GM12875 (cell line): ENCODE data around the gene RIC3.

ENCODE experiments used
- H3K4me3 ChIP-seq: one replicate; pipeline ENCODE4 v1.5.1; 2011; ENCODE audit warnings: low read depth, low read length, control low read depth
- TF ChIP-seq, protein P1 (sequence below): IDR thresholded peaks from 2 replicates; pipeline ENCODE4 v1.5.1; 2011; ENCODE audit warnings: low read depth, mild to moderate bottlenecking, control low read depth, inconsistent platforms, low read length, moderate library complexity, borderline replicate concordance; ENCODE audit not compliant: insufficient read depth

The RIC3 gene

DNA sequence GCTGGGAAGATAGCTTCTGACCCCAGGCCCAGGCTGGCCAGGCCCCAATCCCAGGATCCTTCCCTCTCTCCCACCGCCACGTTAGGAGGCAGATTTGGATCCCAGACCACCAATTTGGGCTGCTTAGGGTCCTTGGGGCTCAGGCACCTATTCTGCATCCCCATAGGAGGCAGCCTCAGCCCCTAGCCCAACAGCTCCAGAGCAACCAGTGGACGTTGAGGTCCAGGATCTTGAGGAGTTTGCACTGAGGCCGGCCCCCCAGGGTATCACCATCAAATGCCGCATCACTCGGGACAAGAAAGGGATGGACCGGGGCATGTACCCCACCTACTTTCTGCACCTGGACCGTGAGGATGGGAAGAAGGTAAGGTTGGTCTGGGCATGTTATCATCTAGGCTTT, 71.8 kb downstream of the RIC3 start:
- H3K4me3 ChIP-seq = no peak overlapping the region
- TF ChIP-seq, protein P1, sequence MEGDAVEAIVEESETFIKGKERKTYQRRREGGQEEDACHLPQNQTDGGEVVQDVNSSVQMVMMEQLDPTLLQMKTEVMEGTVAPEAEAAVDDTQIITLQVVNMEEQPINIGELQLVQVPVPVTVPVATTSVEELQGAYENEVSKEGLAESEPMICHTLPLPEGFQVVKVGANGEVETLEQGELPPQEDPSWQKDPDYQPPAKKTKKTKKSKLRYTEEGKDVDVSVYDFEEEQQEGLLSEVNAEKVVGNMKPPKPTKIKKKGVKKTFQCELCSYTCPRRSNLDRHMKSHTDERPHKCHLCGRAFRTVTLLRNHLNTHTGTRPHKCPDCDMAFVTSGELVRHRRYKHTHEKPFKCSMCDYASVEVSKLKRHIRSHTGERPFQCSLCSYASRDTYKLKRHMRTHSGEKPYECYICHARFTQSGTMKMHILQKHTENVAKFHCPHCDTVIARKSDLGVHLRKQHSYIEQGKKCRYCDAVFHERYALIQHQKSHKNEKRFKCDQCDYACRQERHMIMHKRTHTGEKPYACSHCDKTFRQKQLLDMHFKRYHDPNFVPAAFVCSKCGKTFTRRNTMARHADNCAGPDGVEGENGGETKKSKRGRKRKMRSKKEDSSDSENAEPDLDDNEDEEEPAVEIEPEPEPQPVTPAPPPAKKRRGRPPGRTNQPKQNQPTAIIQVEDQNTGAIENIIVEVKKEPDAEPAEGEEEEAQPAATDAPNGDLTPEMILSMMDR = no peak

GRCh38 chr11:8096575-8096974, 72.2 kb downstream of the RIC3 start:
- TF ChIP-seq, protein P1 = no peak
- no peak overlapping the region for H3K4me3 ChIP-seq

DNA sequence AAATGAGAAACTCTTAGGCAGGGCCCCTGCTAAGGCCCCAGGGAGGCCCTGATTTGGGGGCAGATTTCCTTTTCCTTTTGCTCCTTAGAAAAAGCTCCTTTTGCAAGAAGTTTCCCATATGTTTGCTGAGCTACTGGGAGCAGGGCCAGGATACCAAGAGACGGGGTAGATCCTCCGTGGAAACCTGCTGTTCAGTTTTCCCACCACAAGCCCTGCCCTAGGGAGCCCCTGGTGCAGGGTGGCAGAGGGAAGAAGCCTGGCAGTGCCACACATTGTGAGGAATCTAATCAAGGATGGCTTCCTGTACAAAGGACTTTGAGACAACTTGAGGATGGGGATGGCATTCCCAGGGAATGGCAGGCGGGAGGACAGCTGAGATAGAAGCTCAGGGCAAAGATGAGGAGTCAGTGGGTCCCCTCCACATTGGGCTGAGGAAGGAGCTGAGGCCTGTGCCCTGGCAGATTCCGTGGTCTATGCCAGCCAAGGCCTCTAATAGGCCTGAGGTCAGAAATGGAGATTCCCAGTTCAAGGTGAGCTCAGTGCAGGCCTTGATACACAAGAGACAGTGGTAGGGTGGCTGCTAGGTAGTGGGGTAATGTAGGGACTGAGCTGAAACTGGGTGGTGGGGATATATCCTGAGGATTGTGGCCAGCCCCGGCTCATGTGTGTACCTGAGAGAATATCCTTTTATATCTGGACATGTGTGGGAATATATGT, 72.9 kb downstream of the RIC3 start:
- TF ChIP-seq, protein P1 = no peak

DNA sequence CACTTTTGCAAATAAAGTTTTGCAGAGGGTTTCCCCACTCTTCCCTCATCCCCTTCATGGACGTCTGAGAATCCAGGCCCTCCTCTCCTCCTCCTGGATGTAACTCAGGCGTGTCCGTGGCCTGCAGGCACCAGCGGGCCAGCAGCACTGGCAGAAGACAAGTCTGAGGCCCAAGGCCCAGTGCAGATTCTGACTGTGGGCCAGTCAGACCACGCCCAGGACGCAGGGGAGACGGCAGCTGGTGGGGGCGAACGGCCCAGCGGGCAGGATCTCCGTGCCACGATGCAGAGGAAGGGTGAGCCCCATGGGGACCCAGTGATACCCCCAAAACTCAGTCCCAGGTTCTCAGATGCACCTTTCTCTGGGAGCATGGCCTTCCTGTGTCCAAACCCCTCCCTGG, 73.5 kb downstream of the RIC3 start:
- no peak overlapping the region for H3K4me3 ChIP-seq
- TF ChIP-seq, protein P1 = no peak

More for the DNA sequence above, 72.9 kb downstream of the RIC3 start:
- no peak overlapping the region for H3K4me3 ChIP-seq

- TF ChIP-seq, protein P1 = no peak
- H3K4me3 ChIP-seq = no peak overlapping the region
Observed at GRCh38 chr11:8094656-8095055, 74.2 kb downstream of the RIC3 start.

DNA sequence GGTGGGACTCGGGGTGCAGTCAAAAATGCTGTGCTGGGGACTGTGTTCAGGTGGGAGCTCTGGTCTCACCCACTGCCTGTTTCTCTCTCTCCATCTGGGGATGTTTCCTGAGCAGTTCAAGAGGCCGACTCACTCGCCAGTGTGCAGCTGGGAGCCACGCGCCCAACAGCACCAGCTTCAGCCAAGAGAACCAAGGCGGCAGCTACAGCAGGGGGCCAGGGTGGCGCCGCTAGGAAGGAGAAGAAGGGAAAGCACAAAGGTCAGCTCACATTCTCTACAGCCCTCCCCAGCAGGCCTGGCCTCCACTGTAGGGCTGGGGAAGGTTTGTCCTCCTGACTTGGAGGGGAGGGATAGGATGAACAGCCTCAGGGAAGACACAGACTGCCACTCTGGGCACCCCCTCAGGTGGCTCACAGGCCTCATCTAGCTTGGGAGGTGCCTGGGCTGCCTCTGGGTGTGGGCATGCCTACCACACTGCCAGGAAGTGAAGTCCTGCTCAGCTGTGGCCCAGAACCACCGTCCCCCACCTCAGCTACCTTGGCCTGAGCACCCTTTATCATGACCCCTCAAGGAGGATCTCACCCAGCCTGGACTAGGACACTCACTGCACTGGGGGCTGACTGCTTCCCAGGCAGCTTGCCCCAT, 74.8 kb downstream of the RIC3 start:
- no peak overlapping the region for H3K4me3 ChIP-seq
- TF ChIP-seq, protein P1 = no peak
